CD14-positive monocyte (primary cell): ENCODE measurements around the gene HIVEP3. TPM values are rescaled to one million over a fixed set of nuclear protein-coding genes. Genes with fewer than 3 reads are reported as not detected.

Source experiments
- DNase-seq, 3 donors: peaks; one replicate each; pipeline ENCODE4 v3.0.0-alpha.2; 2011 to 2022
- H2AFZ ChIP-seq: 2 replicates; pipeline ENCODE4 v1.6.0; 2012; ENCODE audit warnings: mild to moderate bottlenecking, low read depth, low read length, inconsistent platforms; ENCODE audit not compliant: insufficient read depth, poor library complexity, severe bottlenecking
- H3K27ac ChIP-seq, 2 donors: 1 replicate in 1 of 2; 2 replicates in 1 of 2; pipeline ENCODE4 v1.5.1; 2012 to 2013; ENCODE audit warnings: low read length in 2 of 2, control low read depth in 1 of 2, inconsistent platforms in 1 of 2, low read depth in 1 of 2, mild to moderate bottlenecking in 1 of 2
- H3K27me3 ChIP-seq, 2 donors: one replicate each; pipeline versions ENCODE4 v1.6.0 to v1.6.1; 2011 to 2013; ENCODE audit warnings: low read length in 2 of 2; ENCODE audit not compliant: control insufficient read depth in 2 of 2, insufficient read depth in 2 of 2
- H3K36me3 ChIP-seq, 2 donors: replicated peaks in 1 of 2; 1 replicate in 1 of 2; 2 replicates in 1 of 2; pipeline versions ENCODE4 v1.5.1 to v1.6.1; 2012 to 2013; ENCODE audit warnings: low read length in 2 of 2, control low read depth in 1 of 2, inconsistent platforms in 1 of 2, mild to moderate bottlenecking in 1 of 2; ENCODE audit not compliant: insufficient read depth in 2 of 2, control insufficient read depth in 1 of 2
- H3K4me1 ChIP-seq, 2 donors: 1 replicate in 1 of 2; 2 replicates in 1 of 2; pipeline versions ENCODE4 v1.5.1 to v1.6.1; 2012 to 2013; ENCODE audit warnings: low read length in 2 of 2, control low read depth in 1 of 2, inconsistent platforms in 1 of 2, mild to moderate bottlenecking in 1 of 2, moderate library complexity in 1 of 2; ENCODE audit not compliant: insufficient read depth in 2 of 2, control insufficient read depth in 1 of 2
- H3K4me2 ChIP-seq: replicated peaks from 2 replicates; pipeline ENCODE3; 2012; ENCODE audit warnings: low read length, moderate library complexity, mild to moderate bottlenecking; ENCODE audit not compliant: poor library complexity, severe bottlenecking; ENCODE audit errors: extremely low read depth
- H3K4me3 ChIP-seq, 3 experiments: fragments of 200-600 bp in 1 of 3; sonication (generic) in 1 of 3; replicated peaks in 1 of 3; 1 replicate in 2 of 3; 2 replicates in 1 of 3; pipeline ENCODE4 v1.5.1; 2011 to 2013; ENCODE audit warnings: low read length in 3 of 3, mild to moderate bottlenecking in 3 of 3, control low read depth in 2 of 3, low read depth in 2 of 3, inconsistent platforms in 1 of 3, moderate library complexity in 1 of 3
- H3K79me2 ChIP-seq: 2 replicates; pipeline ENCODE4 v1.6.0; 2012; ENCODE audit warnings: mild to moderate bottlenecking, control low read depth, inconsistent platforms, low read length, moderate library complexity; ENCODE audit not compliant: insufficient read depth
- H3K9ac ChIP-seq: 2 replicates; pipeline ENCODE4 v1.6.0; 2017; ENCODE audit warnings: low read length, mild to moderate bottlenecking; ENCODE audit not compliant: insufficient read depth, poor library complexity, severe bottlenecking
- H3K9me3 ChIP-seq, 2 donors: replicated peaks in 1 of 2; 1 replicate in 1 of 2; 2 replicates in 1 of 2; pipeline versions ENCODE4 v1.5.1 to v1.6.1; 2012 to 2013; ENCODE audit warnings: low read length in 2 of 2, control low read depth in 1 of 2; ENCODE audit not compliant: control insufficient read depth in 1 of 2, insufficient read depth in 1 of 2
- H4K20me1 ChIP-seq: 2 replicates; pipeline ENCODE4 v1.6.0; 2012; ENCODE audit warnings: mild to moderate bottlenecking, low read length, control low read depth, moderate library complexity; ENCODE audit not compliant: insufficient read depth
- H3K27ac Mint-ChIP-seq, 7 donors: one replicate each; pipeline ENCODE4 v1.8.0; 2020; ENCODE audit warnings: mild to moderate bottlenecking in 7 of 7, mixed read lengths in 7 of 7, moderate library complexity in 6 of 7, inconsistent platforms in 2 of 7
- H3K27me3 Mint-ChIP-seq, 3 donors: one replicate each; pipeline ENCODE4 v1.8.0; 2021 to 2022; ENCODE audit warnings: low read depth in 3 of 3, mild to moderate bottlenecking in 3 of 3, mixed read lengths in 3 of 3, moderate library complexity in 3 of 3, inconsistent platforms in 1 of 3
- H3K36me3 Mint-ChIP-seq, 2 donors: one replicate each; pipeline ENCODE4 v1.8.0; 2020; ENCODE audit warnings: mixed read lengths in 2 of 2, inconsistent platforms in 1 of 2, mild to moderate bottlenecking in 1 of 2
- H3K4me1 Mint-ChIP-seq: one replicate; pipeline ENCODE4 v1.8.0; 2020; ENCODE audit warnings: mild to moderate bottlenecking, mixed read lengths
- H3K4me3 Mint-ChIP-seq, 2 donors: one replicate each; pipeline ENCODE4 v1.8.0; 2020; ENCODE audit warnings: mild to moderate bottlenecking in 2 of 2, mixed read lengths in 2 of 2, moderate library complexity in 1 of 2
- H3K9me3 Mint-ChIP-seq, 7 donors: one replicate each; pipeline ENCODE4 v1.8.0; 2020 to 2022; ENCODE audit warnings: mixed read lengths in 7 of 7, mild to moderate bottlenecking in 6 of 7, moderate library complexity in 6 of 7, inconsistent platforms in 2 of 7
- CTCF ChIP-seq: fragments of 200-600 bp; IDR thresholded peaks from one replicate; pipeline ENCODE4 v1.8.0; 2022; ENCODE audit warnings: antibody characterized with exemption, mild to moderate bottlenecking
- WGBS: methylation state at CpG from one replicate; pipeline ENCODE4 v1.1.5; 2013; ENCODE audit warnings: missing lambda C conversion rate; ENCODE audit not compliant: insufficient coverage; 5-methylcytosine and 5-hydroxymethylcytosine counted together
- intact Hi-C, 2 donors: fragments of 100-400 bp; cut with micrococcal nuclease; formaldehyde crosslinking; loops; one replicate each; pipeline versions ENCODE4 v1.15.0 to v1.15.1; 2023
- polyA plus RNA-seq, 3 donors: library from polyadenylated mRNA; depleted of rRNA in 1 of 3; unstranded in 2 of 3; stranded (reverse) in 1 of 3; fragments of 300-500 nt in 2 of 3; fragments of >200 nt in 1 of 3; fragmentation: Illumina TruSeq in 2 of 3; gene quantifications; 1 replicate in 2 of 3; 2 replicates in 1 of 3; pipeline ENCODE4 v1.2.3, GENCODE V29; 2012 to 2021

HIVEP3 gene
- polyA plus RNA-seq, 3 donors, result 1.2 to 3.7 (median 1.8) TPM

- H3K36me3 ChIP-seq, result no peaks in the 10 kb centered on the region
- no peaks in the 10 kb centered on the region for H4K20me1 ChIP-seq
- Mint-ChIP-seq H3K27ac (no peak overlapping the region), H3K36me3 (no peaks in the 10 kb centered on the region), H3K4me1 (peaks cover 5% of the 10 kb centered on the region), H3K27me3 (no peaks in the 10 kb centered on the region), H3K4me3 (no peak overlapping the region), H3K9me3 (peaks cover 0 to 7% (median 0%) of the 10 kb centered on the region in 7 donors)
- H3K4me3 ChIP-seq, result no peak overlapping the region
- WGBS, result no CpG with 5 or more reads among the region's 2 CpGs
- no peak for TF ChIP-seq CTCF
- H3K27ac ChIP-seq, result no peak overlapping the region
- intact Hi-C loops, result no loop called here
- no peaks in the 10 kb centered on the region for H3K9me3 ChIP-seq
- H3K9ac ChIP-seq, result no peak overlapping the region
- H3K4me1 ChIP-seq, result peaks cover 3 to 4% of the 10 kb centered on the region in 2 donors
- no peak overlapping the region for H2AFZ ChIP-seq
- DNase-seq, result no peak
- H3K79me2 ChIP-seq, result no peaks in the 10 kb centered on the region
- H3K27me3 ChIP-seq, result no peaks in the 10 kb centered on the region
- H3K4me2 ChIP-seq, result no peak overlapping the region
These were observed 17.4 kb upstream of the HIVEP3 start for GRCh38 chr1:41936107-41936506.

GRCh38 chr1:41935226-41935625 is 16.5 kb upstream of the HIVEP3 start:
- H3K4me1 Mint-ChIP-seq, result no peaks in the 10 kb centered on the region
- no peak overlapping the region for H3K9ac ChIP-seq
- H3K4me3 Mint-ChIP-seq, result no peak overlapping the region
- H3K27me3 ChIP-seq, result no peaks in the 10 kb centered on the region
- H3K4me1 ChIP-seq, result no peaks in the 10 kb centered on the region
- H3K79me2 ChIP-seq, result no peaks in the 10 kb centered on the region
- H3K9me3 Mint-ChIP-seq, result peaks cover 0 to 7% (median 0%) of the 10 kb centered on the region in 7 donors
- H3K27ac ChIP-seq, result no peak overlapping the region
- no peak overlapping the region for H3K27ac Mint-ChIP-seq
- H4K20me1 ChIP-seq, result no peaks in the 10 kb centered on the region
- WGBS, result no CpG with 5 or more reads among the region's 1 CpG
- no peak for DNase-seq
- no peaks in the 10 kb centered on the region for H3K36me3 ChIP-seq
- no peaks in the 10 kb centered on the region for H3K27me3 Mint-ChIP-seq
- H2AFZ ChIP-seq, result no peak overlapping the region
- intact Hi-C loops, result no loop called here
- H3K4me2 ChIP-seq, result no peak overlapping the region
- H3K9me3 ChIP-seq, result no peaks in the 10 kb centered on the region
- H3K4me3 ChIP-seq, result no peak overlapping the region
- TF ChIP-seq CTCF, result no peak
- no peaks in the 10 kb centered on the region for H3K36me3 Mint-ChIP-seq
